ENCODE measurements around the gene AK4.

The AK4 gene

DNA sequence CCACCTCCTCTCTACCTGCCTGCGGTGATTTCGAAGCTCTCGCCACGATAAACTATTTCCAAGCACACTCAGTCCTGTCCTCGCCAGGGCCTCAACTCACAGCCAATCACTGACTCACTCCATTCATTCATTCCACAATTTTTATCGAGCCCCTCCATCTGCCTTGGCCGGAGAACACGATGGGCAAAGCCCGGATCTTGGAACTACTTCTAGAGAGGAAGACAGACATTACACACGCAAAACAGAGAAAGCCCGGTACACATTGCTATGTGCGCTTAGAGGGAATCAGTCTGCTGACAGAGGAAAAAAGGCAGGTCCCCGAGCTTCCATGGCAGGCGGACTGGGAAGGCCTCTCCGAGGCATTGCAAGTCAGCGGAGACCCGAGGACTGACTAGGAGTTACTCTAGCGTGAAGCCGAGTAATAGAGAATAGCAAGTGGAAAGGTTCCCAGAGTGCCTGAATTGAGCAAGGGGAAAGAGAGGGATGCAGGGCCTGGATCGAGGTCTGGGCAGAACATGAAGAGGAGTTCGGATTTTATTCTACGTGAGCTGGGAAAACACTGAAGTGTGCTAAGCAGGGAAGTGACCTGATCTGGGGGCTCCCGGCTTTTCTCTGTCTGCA lies 107.1 kb downstream of the AK4 start:
- DNase-seq, result peak; percentile 58

DNA sequence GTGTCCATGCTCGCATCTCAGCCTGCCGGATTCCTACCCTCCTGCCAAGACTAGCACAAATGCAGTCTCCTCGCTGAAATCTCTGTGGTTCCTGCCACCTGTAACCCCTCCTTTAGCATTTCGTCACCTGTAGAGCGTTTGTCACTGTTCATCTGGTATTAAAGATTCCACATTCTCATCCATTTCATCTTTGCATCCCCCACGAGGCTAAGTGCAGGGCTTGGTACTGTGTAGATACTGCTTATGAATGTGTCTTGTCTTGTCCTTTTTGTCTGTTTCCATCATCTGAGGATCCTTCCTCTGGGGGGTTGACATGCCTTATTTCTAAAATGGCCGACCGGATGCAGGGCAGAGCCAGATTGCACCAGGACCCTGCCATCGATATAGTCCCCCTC lies 107.7 kb downstream of the AK4 start:
- no peak for DNase-seq

GRCh38 chr1:65256860-65257708 lies 109.1 kb downstream of the AK4 start:
- no peak for DNase-seq

DNA sequence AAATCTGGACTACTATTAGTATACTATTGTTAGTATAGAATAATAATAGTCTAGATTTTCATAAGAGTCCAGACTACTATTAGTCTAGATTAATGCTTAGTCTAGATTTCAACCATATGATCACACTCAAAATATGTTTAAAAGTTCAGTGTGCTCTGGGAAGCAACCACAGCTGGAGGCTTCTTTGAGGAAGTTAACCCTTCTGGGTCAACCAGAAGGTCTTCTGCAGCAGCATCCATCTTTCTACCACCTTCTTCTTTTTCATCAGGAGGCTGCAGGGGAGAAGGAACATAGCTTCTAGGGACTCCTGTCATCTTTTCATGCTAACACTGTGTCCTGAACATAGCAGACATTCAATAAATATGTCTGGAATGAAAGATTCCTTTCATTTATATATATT lies 110.1 kb downstream of the AK4 start:
- DNase-seq, result no peak

GRCh38 chr1:65259816-65260215 lies 111.8 kb downstream of the AK4 start:
- no peak for DNase-seq

GRCh38 chr1:65260851-65261473 lies 113.0 kb downstream of the AK4 start:
- no peak for DNase-seq

DNA sequence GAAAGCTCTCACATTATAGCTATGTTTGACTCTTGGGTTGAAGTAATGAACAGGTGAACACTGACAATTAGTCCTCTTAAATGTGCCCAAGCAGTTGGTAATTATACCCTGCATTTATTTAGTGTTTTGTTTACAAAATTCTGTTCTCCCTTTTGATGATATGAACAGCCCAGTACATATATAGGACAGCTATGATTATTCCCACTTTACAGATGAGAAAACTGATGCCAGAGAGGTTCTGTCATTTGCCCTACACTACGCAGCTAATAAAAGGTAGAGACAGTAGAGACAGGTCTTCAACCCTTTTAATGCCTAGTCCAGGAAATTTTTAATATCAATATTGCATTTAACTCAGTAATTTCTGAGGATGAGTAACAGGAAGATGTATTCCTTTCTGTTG lies 115.3 kb downstream of the AK4 start:
- no peak for DNase-seq

DNA sequence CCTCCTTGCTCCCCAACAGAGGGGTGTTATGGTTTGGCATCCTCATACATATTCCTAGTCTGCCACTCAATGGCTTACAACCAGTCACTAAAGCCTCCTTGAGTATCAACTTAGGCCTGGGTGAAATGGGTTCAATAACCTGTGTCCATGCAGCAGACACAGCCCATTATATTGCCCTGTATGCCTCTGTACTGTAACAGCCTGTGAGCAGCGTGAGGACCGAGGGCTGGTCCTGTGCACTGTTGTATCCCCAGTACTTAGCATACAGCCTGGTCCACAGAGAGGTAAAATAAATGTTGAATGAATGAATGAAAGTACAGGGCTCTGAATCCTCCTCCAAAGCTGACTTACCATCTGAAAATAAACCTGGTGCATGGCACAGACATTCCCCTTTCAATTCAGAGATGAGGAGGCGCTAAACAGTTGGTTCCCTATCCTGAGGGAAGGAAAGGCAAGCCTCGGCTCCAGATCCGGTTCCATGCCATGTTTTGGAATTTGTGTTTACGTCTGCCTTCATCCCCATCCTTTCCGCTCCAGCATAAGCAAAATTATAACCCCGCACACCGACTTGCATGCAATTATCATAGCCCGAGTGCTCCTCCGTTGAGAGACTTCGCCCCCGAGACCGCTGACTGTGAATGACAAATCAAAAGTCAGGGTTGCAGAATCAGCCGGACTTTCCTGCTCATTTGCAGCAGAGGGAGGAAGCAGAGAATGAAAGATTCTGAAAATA lies 116.4 kb downstream of the AK4 start:
- peak; percentile 50 for DNase-seq

DNA sequence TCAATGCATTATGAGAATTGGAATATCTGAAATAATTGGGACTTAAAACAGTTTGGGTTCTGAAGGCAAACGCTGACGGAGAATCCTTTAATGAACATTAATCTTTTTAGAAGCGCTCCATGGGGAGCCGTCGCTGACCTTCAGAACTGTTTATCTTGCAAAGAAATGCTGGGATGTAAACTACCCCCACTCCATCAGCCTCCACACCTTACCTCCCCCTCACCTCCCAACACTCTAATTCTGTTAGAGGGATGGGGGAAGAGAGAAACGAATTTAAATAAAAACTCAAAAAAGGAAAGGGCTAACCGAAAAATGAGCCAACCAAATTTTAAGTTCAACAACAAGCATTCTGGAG lies 117.3 kb downstream of the AK4 start:
- no peak for DNase-seq

- DNase-seq, result peak; percentile 68
These were observed 117.8 kb downstream of the AK4 start for GRCh38 chr1:65265651-65266351.

- DNase-seq, result no peak
These were observed 118.5 kb downstream of the AK4 start for GRCh38 chr1:65266476-65266875.

DNA sequence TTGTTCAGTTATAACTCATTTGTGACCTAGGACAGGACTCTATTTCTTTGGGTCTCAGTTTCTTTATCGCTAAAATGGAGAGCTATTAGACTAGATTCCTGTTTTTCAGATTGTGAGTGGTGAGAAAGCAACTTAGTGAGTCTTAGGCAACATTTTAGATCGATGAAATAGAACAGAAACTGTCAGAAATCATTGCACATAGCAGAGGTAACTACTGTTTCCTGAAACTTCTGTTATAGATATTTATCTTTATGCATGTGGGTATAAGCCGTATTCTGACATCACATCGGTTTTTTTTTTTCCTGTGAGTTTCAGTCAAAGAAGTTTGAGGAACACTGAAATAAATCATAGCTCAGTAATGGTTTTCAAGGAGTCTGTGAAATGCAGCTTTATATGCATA lies 119.3 kb downstream of the AK4 start:
- no peak for DNase-seq

GRCh38 chr1:65267683-65268082 lies 119.7 kb downstream of the AK4 start:
- DNase-seq, result peak; percentile 13

DNA sequence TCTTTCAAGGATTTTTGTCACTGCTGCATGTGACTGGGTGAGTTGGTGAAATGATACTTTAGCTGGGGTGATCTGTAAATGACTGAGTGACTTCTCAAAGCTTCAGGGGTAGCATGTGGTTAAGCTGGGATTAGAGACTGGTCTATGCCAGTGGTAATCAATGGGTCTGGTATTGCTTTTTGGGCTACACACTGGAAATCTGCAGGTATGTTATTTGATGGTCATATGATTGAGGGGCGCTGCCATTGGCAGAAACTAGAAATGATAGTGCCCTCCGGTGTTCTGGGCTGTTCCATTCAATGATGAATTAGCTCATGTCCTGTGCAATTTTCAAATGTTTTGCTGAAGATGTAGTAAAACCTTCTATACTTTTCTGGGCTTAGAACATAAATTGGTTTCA lies 121.6 kb downstream of the AK4 start:
- no peak for DNase-seq

DNA sequence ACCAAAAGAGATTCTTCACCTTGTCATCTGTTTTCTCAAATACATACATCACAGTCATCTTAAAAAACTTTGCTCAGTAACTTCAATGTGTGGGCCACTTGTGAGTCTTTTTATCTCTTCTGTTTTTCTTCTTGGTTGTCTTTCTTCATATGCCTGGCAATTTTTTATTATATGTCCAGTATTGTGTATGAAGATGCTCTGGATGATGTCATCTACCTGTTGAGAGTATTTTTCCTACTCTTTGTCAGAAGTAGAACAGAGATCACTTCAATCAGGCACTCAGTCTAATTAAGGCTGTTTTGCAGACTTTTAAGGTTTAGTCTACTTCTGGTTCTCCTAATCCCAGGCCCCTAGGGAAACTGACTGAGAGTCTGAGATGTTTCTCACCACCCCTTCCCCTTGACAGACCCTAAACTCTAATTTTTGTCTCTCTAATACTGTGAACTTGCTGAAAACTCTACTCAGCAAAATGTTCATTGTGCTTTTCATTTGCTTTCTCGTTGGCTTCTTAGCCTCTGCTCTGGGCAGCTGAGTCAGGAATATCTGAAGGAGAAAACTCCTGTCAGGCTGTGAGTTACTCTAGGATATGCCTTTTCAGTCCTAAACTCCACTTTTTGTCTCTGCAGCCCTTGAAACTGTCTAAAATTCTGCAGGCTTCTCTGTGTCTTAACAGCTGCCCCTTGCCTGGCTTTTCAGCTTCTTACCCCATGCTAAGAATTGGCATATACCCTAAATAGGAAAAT lies 128.4 kb downstream of the AK4 start:
- no peak for DNase-seq

DNA sequence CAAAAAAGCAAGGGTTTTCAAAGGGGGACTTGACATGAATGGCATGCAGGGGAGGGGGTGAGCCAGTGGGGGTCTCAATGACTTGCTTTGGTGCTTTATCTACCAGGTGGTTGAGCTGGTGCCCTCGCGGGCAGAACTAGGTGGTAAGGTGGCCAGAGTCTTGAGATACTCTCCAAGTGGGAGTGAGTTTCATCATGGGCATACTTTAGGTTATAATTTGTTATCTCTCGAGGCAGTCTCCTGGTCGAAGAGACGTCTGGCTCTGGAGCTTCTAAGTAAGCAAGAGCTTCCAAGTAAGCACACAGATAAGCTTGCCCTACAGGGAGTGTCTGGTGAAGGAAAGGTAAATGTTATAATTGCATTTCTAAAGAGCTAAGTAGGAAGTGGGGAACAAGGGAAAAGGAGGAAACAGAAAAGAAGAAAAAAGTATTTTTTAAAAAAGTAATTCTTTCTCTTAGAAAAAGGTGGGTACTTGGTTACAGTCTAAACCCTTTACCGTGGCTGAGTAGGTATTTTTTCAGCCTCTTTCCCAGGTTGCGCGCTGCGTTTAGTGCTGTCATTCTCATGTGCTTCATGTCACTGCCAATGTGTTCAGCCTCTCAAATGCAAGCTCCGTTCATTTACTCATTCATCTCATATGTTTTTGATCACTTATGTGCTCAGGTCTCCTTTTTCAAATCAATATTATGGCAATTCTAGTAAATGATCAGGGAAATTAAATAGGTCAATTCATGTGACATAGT lies 129.8 kb downstream of the AK4 start:
- no peak for DNase-seq

DNA sequence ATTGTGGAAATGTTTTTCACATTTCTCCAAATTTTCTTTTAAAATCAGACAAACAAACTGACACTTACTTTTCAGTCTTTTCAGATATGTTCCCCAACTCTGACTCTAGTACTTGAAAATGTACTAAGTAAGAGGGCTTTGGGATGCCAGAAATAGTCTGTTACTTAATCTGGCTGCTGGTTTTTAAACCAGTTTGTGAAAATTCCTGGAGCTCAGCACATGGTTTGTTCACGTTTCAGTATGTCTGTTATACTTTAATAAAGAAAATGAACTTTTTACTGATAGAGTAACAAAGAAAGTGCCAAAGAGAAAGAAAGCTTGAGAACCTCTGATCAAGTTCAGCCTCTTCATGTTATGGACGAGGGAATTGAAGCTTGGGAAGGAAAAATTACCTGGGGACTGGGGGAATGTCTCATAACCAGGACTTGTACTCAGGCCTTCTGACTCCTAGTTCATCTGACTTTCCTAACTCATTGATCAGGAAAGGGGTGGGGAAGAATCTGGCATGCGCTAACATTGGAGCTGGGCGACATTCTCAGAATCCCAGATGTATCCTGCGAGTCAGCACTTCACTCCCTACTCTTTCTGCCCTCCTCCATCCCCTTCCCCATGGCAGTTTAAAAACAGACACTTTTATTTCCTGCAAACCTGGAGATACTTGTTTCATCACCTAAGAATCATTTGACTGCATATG lies 130.5 kb downstream of the AK4 start:
- DNase-seq, result no peak

- no peak for DNase-seq
These were observed 131.2 kb downstream of the AK4 start for GRCh38 chr1:65279070-65279779.

Data from NCI-H2029 treated with DMSO at 0.1 percent for 48 hours (cell line).